Fibroblast of lung (primary cell): ENCODE measurements around the gene PIAS1.

Source experiments
- CTCF ChIP-seq, 2 donors: IDR thresholded peaks in 1 of 2; conservative IDR thresholded peaks in 1 of 2; 1 replicate in 1 of 2; 2 replicates in 1 of 2; pipeline ENCODE4 v1.5.1; 2011 to 2012; ENCODE audit warnings: low read length in 2 of 2, control low read depth in 1 of 2, inconsistent platforms in 1 of 2, low read depth in 1 of 2, mild to moderate bottlenecking in 1 of 2
- EZH2 ChIP-seq: IDR thresholded peaks from 2 replicates; pipeline ENCODE4 v1.5.1; 2012; ENCODE audit warnings: low read length, control low read depth, mild to moderate bottlenecking; ENCODE audit errors: missing control alignments

GRCh38 chr15:68112706-68113105 lies 58.6 kb downstream of the PIAS1 start:
- TF ChIP-seq CTCF (conservative IDR thresholded peaks at IDR 0.05 in 1 of 2, IDR thresholded peaks at IDR 0.05 in 1 of 2; ENCODE audit: low read depth in 1 of 2, low read length in 2 of 2): no peak
- TF ChIP-seq EZH2: no peak
